Measurements from ENCODE around the gene SSR4. TPM values are rescaled to one million over a fixed set of nuclear protein-coding genes. Genes with fewer than 3 reads are reported as not detected.
A peak's percentile ranks its signal among the peaks of the same experiment; 100 is the strongest.

The SSR4 gene
- total and polyA plus RNA-seq, 2 of the 8 experiments (the other 6 are each of a cell fraction or from before 2014, with no cell fraction given) = 168 to 642 TPM

- ChIA-PET POLR2A (ENCODE audit: partially characterized antibody) (interaction anchor here (0.7 to 2.9 kb wide), 10 partner anchors 8 to 146 kb away, joined by 3 to 11 read pairs (median 4); partner anchors contain the start of gene L1CAM), CTCF (ENCODE audit: partially characterized antibody) (interaction anchor here (0.8 to 1.7 kb wide), 4 partner anchors 28 to 84 kb away, joined by 3 to 7 read pairs (median 5); partner anchors contain the start of gene PLXNB3)
- Histone ChIP-seq H2BK5ac (ENCODE audit: low read depth, low read length) (no peak overlapping the region), H3K36me3 (ENCODE audit: control insufficient read depth in 2 of 4, insufficient read depth in 4 of 4, low read length in 3 of 4) (peaks cover 0 to 38% (median 6%) of the 10 kb centered on the region in 4 experiments; a peak in 3 of 8 replicates), H2BK12ac (ENCODE audit: low read depth, low read length) (no peak overlapping the region), H3K79me2 (ENCODE audit: control insufficient read depth in 1 of 2, insufficient read depth in 2 of 2, low read length in 2 of 2) (peaks cover 0 to 9% of the 10 kb centered on the region in 2 experiments; a peak in 1 of 4 replicates), H3K4me1 (replicated peaks in 1 of 4; ENCODE audit: control insufficient read depth in 3 of 4, insufficient read depth in 4 of 4, low read length in 3 of 4) (peaks cover 0 to 12% (median 4%) of the 10 kb centered on the region in 4 experiments; a peak in 4 of 7 replicates), H2AK5ac (ENCODE audit: low read depth, low read length) (no peak overlapping the region), H3K4ac (replicated peaks; ENCODE audit: insufficient read length, low read depth, low read length) (no peak overlapping the region), H2BK20ac (ENCODE audit: low read length) (no peak overlapping the region), H3K27me3 (replicated peaks in 1 of 4; ENCODE audit: control insufficient read depth in 3 of 4, extremely low read depth in 1 of 4, insufficient read depth in 3 of 4, low read length in 3 of 4) (no peaks in the 10 kb centered on the region), H4K5ac (ENCODE audit: insufficient read length, low read depth, low read length) (no peak overlapping the region), H3K14ac (ENCODE audit: insufficient read length) (no peak overlapping the region), H3K4me2 (ENCODE audit: insufficient read depth in 1 of 2, low read depth in 2 of 2, low read length in 2 of 2) (no peak overlapping the region), H3K9me3 (ENCODE audit: insufficient read depth in 2 of 2, low read depth in 1 of 2, low read length in 1 of 2) (no peaks in the 10 kb centered on the region), H2BK15ac (ENCODE audit: low read length) (no peak overlapping the region), H3K56ac (replicated peaks; ENCODE audit: insufficient read length, low read depth, low read length) (no peak overlapping the region), H4K20me1 (replicated peaks in 1 of 2; ENCODE audit: control insufficient read depth in 1 of 2, insufficient read depth in 2 of 2, low read length in 2 of 2) (peaks cover 2 to 10% of the 10 kb centered on the region in 2 experiments), H3K9ac (replicated peaks in 1 of 4; ENCODE audit: extremely low read depth in 1 of 4, low read depth in 3 of 4, low read length in 3 of 4) (no peak overlapping the region), H2AFZ (ENCODE audit: low read length) (no peak overlapping the region), H3K23me2 (ENCODE audit: low read depth, low read length) (0 out of 2 replicates have a peak, but pooled peaks cover 2% of the 10 kb centered on the region), H3K79me1 (ENCODE audit: low read depth, low read length) (no peaks in the 10 kb centered on the region; the same call in none of the 2 replicates), H4K8ac (ENCODE audit: extremely low read depth, insufficient read depth, low read length) (no peak overlapping the region), H3K18ac (ENCODE audit: extremely low read depth, low read length) (no peak overlapping the region), H3K23ac (ENCODE audit: insufficient read length) (no peak overlapping the region), H4K91ac (replicated peaks; ENCODE audit: insufficient read length, low read length) (no peak overlapping the region), H2BK120ac (replicated peaks; ENCODE audit: low read depth, low read length) (no peak overlapping the region), H3K4me3 (ENCODE audit: extremely low read depth in 1 of 4, insufficient read depth in 2 of 4, low read depth in 3 of 4, low read length in 4 of 4) (no peak overlapping the region), H3K27ac (ENCODE audit: low read depth, low read length) (no peak overlapping the region)
- TF ChIP-seq, protein P1, sequence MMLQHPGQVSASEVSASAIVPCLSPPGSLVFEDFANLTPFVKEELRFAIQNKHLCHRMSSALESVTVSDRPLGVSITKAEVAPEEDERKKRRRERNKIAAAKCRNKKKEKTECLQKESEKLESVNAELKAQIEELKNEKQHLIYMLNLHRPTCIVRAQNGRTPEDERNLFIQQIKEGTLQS (IDR thresholded peaks at IDR 0.05; ENCODE audit: insufficient read depth, low read depth, low read length) = no peak
- TF ChIP-seq POLR2A (IDR thresholded peaks at IDR 0.05; ENCODE audit: control extremely low read depth in 1 of 2, low read depth in 2 of 2, low read length in 2 of 2) (peak in 1 of 2 experiments; percentile 50; a peak in 1 of 3 replicates), TBP (IDR thresholded peaks at IDR 0.05; ENCODE audit: low read depth, low read length) (no peak), MAX (IDR thresholded peaks at IDR 0.05) (no peak)
- no peak for FAIRE-seq
- WGBS, 2 experiments (ENCODE audit: extremely low coverage in 1 of 2, insufficient coverage in 1 of 2, insufficient read length in 1 of 2, insufficient replicate concordance in 2 of 2, low coverage in 1 of 2, low lambda C conversion rate in 2 of 2, missing lambda C conversion rate in 1 of 2) = 87% methylated on average over 6 of the region's 16 CpGs; no CpG with 5 or more reads in 1 of the 2 experiments
- no peak for DNase-seq (ENCODE audit: low read depth in 1 of 2, low spot score in 2 of 2)
Observed at GRCh38 chrX:153800177-153800722, 5.8 kb downstream of the SSR4 start.

Measured in H1 (cell line).